K562 (cell line): ENCODE data around the gene APLF. TPM values are rescaled to one million over a fixed set of nuclear protein-coding genes. Genes with fewer than 3 reads are reported as not detected.

Experiments used
- ATAC-seq: fragments of 200-7000 bp; cut with Tn5 transposase; 3 replicates; pipeline ENCODE4 v1.9.1; 2020; ENCODE audit warnings: moderate library complexity
- BruUV-seq: library from RNA; stranded (reverse); fragments of 400-500 nt; replicated peaks from 2 replicates; lab custom pipeline; 2021; lab: Mats Ljungman, UMichigan
- CTCF ChIA-PET: fragments of 300-600 bp; formaldehyde crosslinking; extraction: SDS; loops from one replicate; lab custom pipeline; 2021; ENCODE audit warnings: low intra/inter-chr PET ratio; lab: Yijun Ruan, JAX
- POLR2A ChIA-PET: fragments of 300-600, 350-650 bp; sonication (Branson Sonifier 250); formaldehyde crosslinking; extraction: SDS; loops from one replicate; lab custom pipeline; 2021; ENCODE audit warnings: antibody characterized with exemption, inconsistent platforms; lab: Yijun Ruan, JAX
- DNase-seq, 4 experiments: peaks; one replicate each; pipeline versions ENCODE4 v3.0.0 to v3.0.0-alpha.2; 2011 to 2018; ENCODE audit warnings: low spot score in 3 of 4, mixed read lengths in 3 of 4; ENCODE audit errors: extremely low read depth in 1 of 4
- FAIRE-seq: peaks from 2 replicates; lab custom pipeline; 2011; peaks lifted over from hg19 to GRCh38; lab: Jason Lieb, UNC
- H2AFZ ChIP-seq: 2 replicates; pipeline ENCODE4 v1.6.0; 2011; ENCODE audit warnings: low read depth, low read length, control low read depth, inconsistent platforms
- H3K27ac ChIP-seq: fragments of 200-600 bp; 3 replicates; pipeline ENCODE4 v1.8.0; 2011; ENCODE audit warnings: low read depth, mild to moderate bottlenecking, control low read depth, inconsistent platforms, low read length, moderate library complexity, mixed read lengths; ENCODE audit errors: extremely low read depth
- H3K27me3 ChIP-seq, 2 experiments: fragments of 300-600 bp in 1 of 2; 2 replicates in 1 of 2; 3 replicates in 1 of 2; pipeline versions ENCODE4 v1.6.0 to v1.8.0; 2011; ENCODE audit warnings: inconsistent platforms in 2 of 2, low read length in 2 of 2, mild to moderate bottlenecking in 1 of 2, mixed read lengths in 1 of 2, moderate library complexity in 1 of 2; ENCODE audit not compliant: control insufficient read depth in 2 of 2, insufficient read depth in 2 of 2
- H3K36me3 ChIP-seq: fragments of 300-600 bp; 3 replicates; pipeline ENCODE4 v1.8.0; 2011; ENCODE audit warnings: mild to moderate bottlenecking, low read length, inconsistent platforms; ENCODE audit not compliant: control insufficient read depth, insufficient read depth
- H3K4me1 ChIP-seq, 2 experiments: fragments of 200-600 bp in 1 of 2; replicated peaks in 1 of 2; 2 replicates in 1 of 2; 3 replicates in 1 of 2; pipeline versions ENCODE4 v1.5.1 to v1.8.0; 2011; ENCODE audit warnings: inconsistent platforms in 2 of 2, low read length in 2 of 2, mild to moderate bottlenecking in 1 of 2, mixed read lengths in 1 of 2, moderate library complexity in 1 of 2; ENCODE audit not compliant: control insufficient read depth in 2 of 2, insufficient read depth in 2 of 2
- H3K4me2 ChIP-seq: 2 replicates; pipeline ENCODE4 v1.6.1; 2011; ENCODE audit warnings: low read length, control low read depth, inconsistent platforms, mixed read lengths; ENCODE audit not compliant: insufficient read depth
- H3K4me3 ChIP-seq: fragments of 200-600 bp; sonication (generic), shearing (Covaris generic); 2 replicates; pipeline ENCODE4 v1.5.1; 2016; ENCODE audit warnings: control low read depth, inconsistent platforms
- H3K79me2 ChIP-seq: fragments of 200-600 bp; 3 replicates; pipeline ENCODE4 v1.8.0; 2011; ENCODE audit warnings: low read length, inconsistent platforms; ENCODE audit not compliant: control insufficient read depth, insufficient read depth
- H3K9ac ChIP-seq, 2 experiments: 2 replicates each; pipeline versions ENCODE4 v1.6.0 to v1.6.1; 2011; ENCODE audit warnings: low read depth in 2 of 2, low read length in 2 of 2, control low read depth in 1 of 2, inconsistent platforms in 1 of 2, mild to moderate bottlenecking in 1 of 2, mixed read lengths in 1 of 2; ENCODE audit not compliant: insufficient read depth in 1 of 2
- H3K9me1 ChIP-seq: one replicate; pipeline ENCODE4 v1.6.0; 2011; ENCODE audit warnings: inconsistent platforms, mild to moderate bottlenecking, low read length, moderate library complexity; ENCODE audit not compliant: control insufficient read depth, insufficient read depth
- H3K9me3 ChIP-seq: replicated peaks from 2 replicates; pipeline ENCODE4 v1.5.1; 2011; ENCODE audit warnings: low read depth, low read length, inconsistent platforms; ENCODE audit not compliant: control insufficient read depth, insufficient read depth
- H4K20me1 ChIP-seq: replicated peaks from 2 replicates; pipeline ENCODE4 v1.6.1; 2011; ENCODE audit warnings: low read length, inconsistent platforms, mixed read lengths; ENCODE audit not compliant: control insufficient read depth, insufficient read depth
- ASH1L ChIP-seq: fragments of 450-650 bp; IDR thresholded peaks from 2 replicates; pipeline ENCODE4 v1.6.1; 2018; ENCODE audit warnings: borderline replicate concordance, mild to moderate bottlenecking, low read depth; ENCODE audit not compliant: partially characterized antibody
- BHLHE40 ChIP-seq: IDR thresholded peaks from 2 replicates; pipeline ENCODE4 v1.6.1; 2011; ENCODE audit warnings: low read length, improper control_type of control experiment
- CCNT2 ChIP-seq: IDR thresholded peaks from 2 replicates; pipeline ENCODE4 v1.6.1; 2011; ENCODE audit warnings: borderline replicate concordance, low read depth, mild to moderate bottlenecking, moderate library complexity, mixed read lengths, low read length; ENCODE audit not compliant: insufficient read length; ENCODE audit errors: extremely low read depth
- CSDE1 ChIP-seq, 2 experiments: fragments of 450-650 bp; IDR thresholded peaks; 2 replicates each; pipeline ENCODE4 v1.6.1; 2016; ENCODE audit warnings: mild to moderate bottlenecking in 1 of 2
- ESRRB ChIP-seq: fragments of 250-450 bp; sonication (Bioruptor Pico); IDR thresholded peaks from 2 replicates; pipeline ENCODE4 v1.5.0; 2020; ENCODE audit warnings: mild to moderate bottlenecking, moderate library complexity, borderline replicate concordance
- ETV5 ChIP-seq: sonication (generic); formaldehyde crosslinking; IDR thresholded peaks from 2 replicates; pipeline ENCODE4 v1.4.0; 2020; ENCODE audit warnings: low read depth, mild to moderate bottlenecking, missing genetic modification reagents
- HMBOX1 ChIP-seq: sonication (generic); IDR thresholded peaks from 2 replicates; pipeline ENCODE4 v1.6.1; 2016
- HOXB6 ChIP-seq: fragments of 250-450 bp; sonication (Bioruptor Pico); IDR thresholded peaks from 2 replicates; pipeline ENCODE4 v1.5.1; 2022; ENCODE audit warnings: mild to moderate bottlenecking, borderline replicate concordance
- RAD21 ChIP-seq, 2 experiments: fragments of 250-450 bp in 1 of 2; fragments of 450-650 bp in 1 of 2; sonication (Bioruptor Pico) in 1 of 2; formaldehyde crosslinking in 1 of 2; IDR thresholded peaks in 1 of 2; conservative IDR thresholded peaks in 1 of 2; 2 replicates each; pipeline versions ENCODE4 v1.4.0 to v1.8.0; 2020 to 2022; ENCODE audit warnings: mild to moderate bottlenecking in 2 of 2, moderate library complexity in 1 of 2
- SRSF1 ChIP-seq: fragments of 200-400 bp; formaldehyde crosslinking; IDR thresholded peaks from 2 replicates; pipeline ENCODE4 v1.6.1; 2017; ENCODE audit warnings: mild to moderate bottlenecking, low read depth, low read length, moderate library complexity
- STAT5A ChIP-seq: IDR thresholded peaks from 2 replicates; pipeline ENCODE4 v1.6.1; 2012; ENCODE audit warnings: low read length, inconsistent platforms, borderline replicate concordance
- SUPT5H ChIP-seq: fragments of 450-650 bp; IDR thresholded peaks from 2 replicates; pipeline ENCODE4 v1.6.1; 2016
- TEAD2 ChIP-seq: fragments of 450-650 bp; IDR thresholded peaks from 2 replicates; pipeline ENCODE4 v1.6.1; 2016; ENCODE audit warnings: missing genetic modification characterization, control low read depth, missing compliant biosample characterization
- U2AF1 ChIP-seq: fragments of 200-400 bp; formaldehyde crosslinking; optimal IDR thresholded peaks from 2 replicates; pipeline ENCODE3; 2017; ENCODE audit warnings: mild to moderate bottlenecking, low read depth, low read length, moderate library complexity
- ZNF239 ChIP-seq: fragments of 250-450 bp; sonication (Bioruptor Pico); IDR thresholded peaks from 2 replicates; pipeline ENCODE4 v1.4.0; 2020; ENCODE audit warnings: mild to moderate bottlenecking
- ZNF77 ChIP-seq: fragments of 250-450 bp; sonication (Bioruptor Pico); IDR thresholded peaks from 2 replicates; pipeline ENCODE4 v1.5.0; 2020
- ZNF785 ChIP-seq: fragments of 250-450 bp; sonication (Bioruptor Pico); IDR thresholded peaks from 2 replicates; pipeline ENCODE4 v1.4.0; 2020; ENCODE audit warnings: mild to moderate bottlenecking
- WGBS: fragments of 100-300 bp; shearing (Covaris generic); methylation state at CpG from one replicate; pipeline ENCODE4 v1.1.6; 2016; ENCODE audit warnings: low coverage, mixed read lengths; ENCODE audit not compliant: insufficient coverage; ENCODE audit errors: missing lambda C conversion rate; 5-methylcytosine and 5-hydroxymethylcytosine counted together
- in situ Hi-C: fragments of 300-500 bp; cut with MboI; formaldehyde crosslinking; loops from 4 replicates; pipeline ENCODE4 v1.15.0; 2018; ENCODE audit warnings: inconsistent platforms, mixed read lengths
- intact Hi-C: fragments of 100-400 bp; cut with micrococcal nuclease; formaldehyde crosslinking; loops from 2 replicates; pipeline ENCODE4 v1.14.2; 2022
- polyA plus RNA-seq, 8 experiments: library from polyadenylated mRNA; depleted of rRNA in 4 of 8; stranded (reverse) in 5 of 8; unstranded in 3 of 8; fragments of >200 nt; fragmentation: Nextera tagmentation in 2 of 8; fragmentation: Illumina TruSeq in 1 of 8; extraction: Ambion mirVana in 2 of 8; extraction: Trizol in 1 of 8; gene quantifications; 2 replicates each; pipeline versions ENCODE4 v1.2.1 to v1.2.3, GENCODE V29; 2011 to 2014; ENCODE audit warnings: inconsistent platforms in 1 of 8, missing spikeins in 1 of 8
- total RNA-seq, 7 experiments: library from RNA; depleted of rRNA in 6 of 7; stranded (reverse); fragments of >200 nt in 6 of 7; fragmentation: Illumina TruSeq in 2 of 7; extraction: Trizol in 2 of 7; gene quantifications; 2 replicates each; pipeline versions ENCODE4 v1.2.1 to v1.2.3, GENCODE V29; 2011 to 2021; ENCODE audit warnings: low replicate concordance in 1 of 7

Gene APLF
- total and polyA plus RNA-seq, 9 of the 15 experiments (the other 6 are each of a cell fraction or from before 2014, with no cell fraction given): 0.07 to 1.1 (median 0.71) TPM

- H3K79me2 ChIP-seq: no peaks in the 10 kb centered on the region
- no peaks in the 10 kb centered on the region for H3K9me3 ChIP-seq
- in situ Hi-C loops (loop anchor here (25.0 kb wide), 1 partner anchor 140 kb away; no protein-coding TSS in a partner anchor), intact Hi-C loops (no loop called here)
- no TSS peak for BruUV-seq
- FAIRE-seq (no peak), ATAC-seq (no peak), DNase-seq (no peak)
- 4% methylated on average over 3 of the region's 3 CpGs for WGBS
- no peak overlapping the region for H3K4me2 ChIP-seq
- no peaks in the 10 kb centered on the region for H4K20me1 ChIP-seq
- H3K4me3 ChIP-seq: no peak overlapping the region
- H2AFZ ChIP-seq: no peak overlapping the region
- POLR2A ChIA-PET: no interaction called here
- no peaks in the 10 kb centered on the region for H3K36me3 ChIP-seq
- H3K27me3 ChIP-seq: no peaks in the 10 kb centered on the region
- H3K27ac ChIP-seq: no peak overlapping the region
- H3K9ac ChIP-seq: no peak overlapping the region
- no peaks in the 10 kb centered on the region for H3K9me1 ChIP-seq
- CTCF ChIA-PET: no interaction called here
- TF ChIP-seq ZNF785 (CRISPR knock-in tag) (no peak), TEAD2 (tag) (no peak), STAT5A (no peak), CCNT2 (no peak), SUPT5H (no peak), CSDE1 (IDR thresholded peaks at IDR 0.05) (no peak), RAD21 (CRISPR knock-in tag; conservative IDR thresholded peaks at IDR 0.05 in 1 of 2, IDR thresholded peaks at IDR 0.05 in 1 of 2) (no peak), BHLHE40 (no peak), HMBOX1 (no peak), ESRRB (CRISPR knock-in tag) (no peak), U2AF1 (no peak), ZNF239 (CRISPR knock-in tag) (no peak), HOXB6 (no peak), ETV5 (CRISPR knock-in tag) (no peak), ASH1L (no peak), ZNF77 (CRISPR knock-in tag) (no peak), SRSF1 (no peak)
- H3K4me1 ChIP-seq: no peaks in the 10 kb centered on the region
Observed at GRCh38 chr2:68627615-68628014, 160.2 kb downstream of the APLF start.

Other genes starting within 250 kb of the APLF start
- 10.5 and 12.5 TPM in 2 replicates for gene PPP3R1, start 215.1 kb upstream of the APLF start, total RNA-seq (2014; rRNA removed)
- 38.1 and 44.4 TPM in 2 replicates for gene PPP3R1, start 215.1 kb upstream of the APLF start, total RNA-seq (2014; rRNA removed; fragmentation: Illumina TruSeq; extraction: Trizol)
- 29.3 and 30.0 TPM in 2 replicates for gene PPP3R1, start 215.1 kb upstream of the APLF start, total RNA-seq (2015; rRNA removed; fragmentation: Illumina TruSeq; extraction: Trizol)
- gene PPP3R1, start 215.1 kb upstream of the APLF start, total RNA-seq (2021): 69.5 and 70.0 TPM in 2 replicates
- gene PPP3R1, start 215.1 kb upstream of the APLF start, polyA plus RNA-seq (2011; rRNA removed): 6.9 and 22.2 TPM in 2 replicates
- 44.2 and 48.8 TPM in 2 replicates for gene PPP3R1, start 215.1 kb upstream of the APLF start, polyA plus RNA-seq (2014; fragmentation: Illumina TruSeq; extraction: Trizol)
- gene PPP3R1, start 215.1 kb upstream of the APLF start, polyA plus RNA-seq (2014; fragmentation: Nextera tagmentation; extraction: Ambion mirVana): 10 to 100 TPM in 1 of 2 experiments, 1 to 10 TPM in 1; 3.7 to 12.3 TPM
- 23.2 and 24.8 TPM in 2 replicates for gene PPP3R1, start 215.1 kb upstream of the APLF start, polyA plus RNA-seq (2014; rRNA removed)
- 0.59 and 1.6 TPM in 2 replicates for gene CNRIP1, start 147.6 kb upstream of the APLF start, total RNA-seq (2014; rRNA removed)
- gene CNRIP1, start 147.6 kb upstream of the APLF start, total RNA-seq (2014; rRNA removed; fragmentation: Illumina TruSeq; extraction: Trizol): 1.1 TPM in 2 replicates
- 1.3 and 1.8 TPM in 2 replicates for gene CNRIP1, start 147.6 kb upstream of the APLF start, total RNA-seq (2015; rRNA removed; fragmentation: Illumina TruSeq; extraction: Trizol)
- 1.3 and 1.6 TPM in 2 replicates for gene CNRIP1, start 147.6 kb upstream of the APLF start, total RNA-seq (2021)
- 0.30 and 1.9 TPM in 2 replicates for gene CNRIP1, start 147.6 kb upstream of the APLF start, polyA plus RNA-seq (2011; rRNA removed)
- 1.0 and 2.1 TPM in 2 replicates for gene CNRIP1, start 147.6 kb upstream of the APLF start, polyA plus RNA-seq (2014; fragmentation: Illumina TruSeq; extraction: Trizol)
- 1 to 10 TPM; 1.3 to 1.6 TPM for gene CNRIP1, start 147.6 kb upstream of the APLF start, polyA plus RNA-seq (2014; fragmentation: Nextera tagmentation; extraction: Ambion mirVana)
- 1.3 and 1.5 TPM in 2 replicates for gene CNRIP1, start 147.6 kb upstream of the APLF start, polyA plus RNA-seq (2014; rRNA removed)
- gene PLEK, start 102.3 kb upstream of the APLF start, total RNA-seq (2014; rRNA removed): 0.12 and 0.27 TPM in 2 replicates
- gene PLEK, start 102.3 kb upstream of the APLF start, total RNA-seq (2014; rRNA removed; fragmentation: Illumina TruSeq; extraction: Trizol): 0.22 and 0.36 TPM in 2 replicates
- gene PLEK, start 102.3 kb upstream of the APLF start, total RNA-seq (2015; rRNA removed; fragmentation: Illumina TruSeq; extraction: Trizol): 1.2 and 1.3 TPM in 2 replicates
- gene PLEK, start 102.3 kb upstream of the APLF start, total RNA-seq (2021): 0.33 and 0.56 TPM in 2 replicates
- gene PLEK, start 102.3 kb upstream of the APLF start, polyA plus RNA-seq (2011; rRNA removed): 0.14 TPM in 1 of 2 replicates, not detected in the other
- 0.36 and 0.43 TPM in 2 replicates for gene PLEK, start 102.3 kb upstream of the APLF start, polyA plus RNA-seq (2014; fragmentation: Illumina TruSeq; extraction: Trizol)
- under 1 TPM; 0.49 to 0.55 TPM for gene PLEK, start 102.3 kb upstream of the APLF start, polyA plus RNA-seq (2014; fragmentation: Nextera tagmentation; extraction: Ambion mirVana)
- 0.11 and 0.66 TPM in 2 replicates for gene PLEK, start 102.3 kb upstream of the APLF start, polyA plus RNA-seq (2014; rRNA removed)
- gene FBXO48, start 291 bp upstream of the APLF start, total RNA-seq (2014; rRNA removed): 0.24 and 0.36 TPM in 2 replicates
- gene FBXO48, start 291 bp upstream of the APLF start, total RNA-seq (2014; rRNA removed; fragmentation: Illumina TruSeq; extraction: Trizol): 0.73 and 0.93 TPM in 2 replicates
- gene FBXO48, start 291 bp upstream of the APLF start, total RNA-seq (2015; rRNA removed; fragmentation: Illumina TruSeq; extraction: Trizol): 0.58 and 0.64 TPM in 2 replicates
- 0.64 and 0.65 TPM in 2 replicates for gene FBXO48, start 291 bp upstream of the APLF start, total RNA-seq (2021)
- gene FBXO48, start 291 bp upstream of the APLF start, polyA plus RNA-seq (2011; rRNA removed): 1.2 and 1.8 TPM in 2 replicates
- 0.90 and 0.97 TPM in 2 replicates for gene FBXO48, start 291 bp upstream of the APLF start, polyA plus RNA-seq (2014; fragmentation: Illumina TruSeq; extraction: Trizol)
- gene FBXO48, start 291 bp upstream of the APLF start, polyA plus RNA-seq (2014; fragmentation: Nextera tagmentation; extraction: Ambion mirVana): under 1 TPM; 0.74 to 0.79 TPM
- gene FBXO48, start 291 bp upstream of the APLF start, polyA plus RNA-seq (2014; rRNA removed): 0.69 and 0.84 TPM in 2 replicates
- gene PROKR1, start 176.0 kb downstream of the APLF start, total RNA-seq (2014; rRNA removed): 0.05 and 0.08 TPM in 2 replicates
- gene PROKR1, start 176.0 kb downstream of the APLF start, total RNA-seq (2014; rRNA removed; fragmentation: Illumina TruSeq; extraction: Trizol): 0.10 and 0.15 TPM in 2 replicates
- gene PROKR1, start 176.0 kb downstream of the APLF start, total RNA-seq (2015; rRNA removed; fragmentation: Illumina TruSeq; extraction: Trizol): 0.08 and 0.11 TPM in 2 replicates
- 0.18 and 0.22 TPM in 2 replicates for gene PROKR1, start 176.0 kb downstream of the APLF start, total RNA-seq (2021)
- 0.07 TPM in 1 of 2 replicates, not detected in the other for gene PROKR1, start 176.0 kb downstream of the APLF start, polyA plus RNA-seq (2011; rRNA removed)
- gene PROKR1, start 176.0 kb downstream of the APLF start, polyA plus RNA-seq (2014; fragmentation: Illumina TruSeq; extraction: Trizol): 0.06 and 0.16 TPM in 2 replicates
- under 1 TPM in 1 of 2 experiments, not detected in 1; 0.03 TPM for gene PROKR1, start 176.0 kb downstream of the APLF start, polyA plus RNA-seq (2014; fragmentation: Nextera tagmentation; extraction: Ambion mirVana)
- 0.01 TPM in 1 of 2 replicates, not detected in the other for gene PROKR1, start 176.0 kb downstream of the APLF start, polyA plus RNA-seq (2014; rRNA removed)